GM20000 (cell line): ENCODE data around the gene SLC19A1.

Source experiments
- DNase-seq: peaks from one replicate; pipeline ENCODE4 v3.0.0; 2012; ENCODE audit warnings: low spot score
- TF ChIP-seq, protein P1 (sequence below): IDR thresholded peaks from 2 replicates; pipeline ENCODE4 v1.5.1; 2012; ENCODE audit warnings: mild to moderate bottlenecking, control low read depth; ENCODE audit errors: extremely low read depth, missing control alignments

SLC19A1 gene

DNA sequence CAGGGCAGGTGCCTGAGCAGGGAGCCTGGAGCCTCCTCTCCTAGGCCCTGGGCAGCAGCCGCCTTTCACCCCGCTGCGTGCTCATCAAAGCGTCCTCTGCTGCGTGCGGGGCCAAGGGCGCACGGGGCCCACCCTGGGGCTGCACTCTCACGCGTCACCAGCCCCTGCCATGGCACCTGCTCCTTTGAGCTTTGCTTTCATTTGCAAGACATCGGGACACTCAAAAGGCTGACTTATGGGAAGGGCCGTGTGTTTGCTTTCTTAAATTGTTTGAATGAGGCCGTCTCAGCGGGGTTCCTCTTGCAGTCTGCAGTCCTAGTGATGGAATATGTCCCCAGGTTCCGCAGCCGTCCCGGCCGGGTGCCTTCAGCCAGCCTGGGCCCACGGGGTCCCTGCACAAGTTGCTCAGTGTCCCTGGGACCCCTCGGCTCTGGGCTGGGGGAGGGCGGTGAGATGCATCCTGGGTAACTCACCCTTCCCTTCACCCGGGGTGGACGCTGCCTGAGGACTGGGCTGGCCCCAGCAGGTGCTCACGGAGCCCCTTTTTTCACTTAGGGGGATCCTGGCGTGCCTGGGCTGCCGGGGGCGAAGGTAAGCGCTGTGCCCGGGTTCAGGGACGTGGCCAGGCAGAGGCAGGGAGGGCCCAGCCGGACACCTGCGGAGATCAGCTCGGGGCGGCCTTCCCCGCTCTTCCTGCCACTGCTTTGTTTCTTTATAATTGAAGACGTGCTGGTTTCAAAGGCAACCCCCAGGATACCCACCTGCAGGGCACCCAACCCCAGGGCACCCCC is 53.1 kb downstream of the SLC19A1 start:
- no peak for DNase-seq
- TF ChIP-seq, protein P1, sequence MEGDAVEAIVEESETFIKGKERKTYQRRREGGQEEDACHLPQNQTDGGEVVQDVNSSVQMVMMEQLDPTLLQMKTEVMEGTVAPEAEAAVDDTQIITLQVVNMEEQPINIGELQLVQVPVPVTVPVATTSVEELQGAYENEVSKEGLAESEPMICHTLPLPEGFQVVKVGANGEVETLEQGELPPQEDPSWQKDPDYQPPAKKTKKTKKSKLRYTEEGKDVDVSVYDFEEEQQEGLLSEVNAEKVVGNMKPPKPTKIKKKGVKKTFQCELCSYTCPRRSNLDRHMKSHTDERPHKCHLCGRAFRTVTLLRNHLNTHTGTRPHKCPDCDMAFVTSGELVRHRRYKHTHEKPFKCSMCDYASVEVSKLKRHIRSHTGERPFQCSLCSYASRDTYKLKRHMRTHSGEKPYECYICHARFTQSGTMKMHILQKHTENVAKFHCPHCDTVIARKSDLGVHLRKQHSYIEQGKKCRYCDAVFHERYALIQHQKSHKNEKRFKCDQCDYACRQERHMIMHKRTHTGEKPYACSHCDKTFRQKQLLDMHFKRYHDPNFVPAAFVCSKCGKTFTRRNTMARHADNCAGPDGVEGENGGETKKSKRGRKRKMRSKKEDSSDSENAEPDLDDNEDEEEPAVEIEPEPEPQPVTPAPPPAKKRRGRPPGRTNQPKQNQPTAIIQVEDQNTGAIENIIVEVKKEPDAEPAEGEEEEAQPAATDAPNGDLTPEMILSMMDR, result no peak

- TF ChIP-seq, protein P1, result no peak
- DNase-seq, result no peak
Measured at GRCh38 chr21:45487891-45488600, 54.2 kb downstream of the SLC19A1 start.

GRCh38 chr21:45487161-45487806 is 55.0 kb downstream of the SLC19A1 start:
- DNase-seq, result no peak
- TF ChIP-seq, protein P1, result no peak

DNA sequence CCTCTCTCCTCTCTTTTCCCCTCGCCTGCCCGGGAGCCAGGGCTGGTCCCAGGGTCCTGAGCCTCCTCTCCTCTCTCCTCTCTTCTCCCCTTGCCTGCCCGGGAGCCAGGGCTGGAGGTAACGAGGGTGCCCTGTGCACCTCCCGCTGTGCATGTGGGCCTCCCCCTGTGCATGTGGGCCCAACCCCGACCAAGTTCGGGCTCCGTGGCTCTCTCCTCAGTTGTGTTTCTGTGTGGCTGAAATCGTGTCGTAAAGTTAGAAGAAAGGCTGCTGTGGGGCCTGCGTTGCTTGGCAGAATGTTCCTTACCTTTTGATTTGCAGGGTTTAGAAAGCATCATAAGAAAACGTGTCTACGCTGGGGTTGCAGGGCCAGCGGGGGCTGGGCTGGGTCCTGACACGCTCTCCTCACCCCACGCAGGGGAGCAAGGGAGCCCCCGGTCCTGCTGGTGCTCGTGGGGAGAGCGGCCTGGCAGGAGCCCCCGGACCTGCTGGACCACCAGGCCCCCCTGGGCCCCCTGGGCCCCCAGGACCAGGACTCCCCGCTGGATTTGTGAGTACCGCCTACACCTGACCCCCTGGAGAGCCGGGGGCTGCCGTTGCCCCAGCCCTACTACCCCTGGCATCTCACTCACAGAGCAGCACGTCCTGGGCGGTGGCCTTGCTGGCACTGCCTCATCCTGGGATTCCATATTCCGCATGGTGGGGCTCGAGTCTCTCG is 55.6 kb downstream of the SLC19A1 start:
- TF ChIP-seq, protein P1, result no peak
- DNase-seq, result no peak

DNA sequence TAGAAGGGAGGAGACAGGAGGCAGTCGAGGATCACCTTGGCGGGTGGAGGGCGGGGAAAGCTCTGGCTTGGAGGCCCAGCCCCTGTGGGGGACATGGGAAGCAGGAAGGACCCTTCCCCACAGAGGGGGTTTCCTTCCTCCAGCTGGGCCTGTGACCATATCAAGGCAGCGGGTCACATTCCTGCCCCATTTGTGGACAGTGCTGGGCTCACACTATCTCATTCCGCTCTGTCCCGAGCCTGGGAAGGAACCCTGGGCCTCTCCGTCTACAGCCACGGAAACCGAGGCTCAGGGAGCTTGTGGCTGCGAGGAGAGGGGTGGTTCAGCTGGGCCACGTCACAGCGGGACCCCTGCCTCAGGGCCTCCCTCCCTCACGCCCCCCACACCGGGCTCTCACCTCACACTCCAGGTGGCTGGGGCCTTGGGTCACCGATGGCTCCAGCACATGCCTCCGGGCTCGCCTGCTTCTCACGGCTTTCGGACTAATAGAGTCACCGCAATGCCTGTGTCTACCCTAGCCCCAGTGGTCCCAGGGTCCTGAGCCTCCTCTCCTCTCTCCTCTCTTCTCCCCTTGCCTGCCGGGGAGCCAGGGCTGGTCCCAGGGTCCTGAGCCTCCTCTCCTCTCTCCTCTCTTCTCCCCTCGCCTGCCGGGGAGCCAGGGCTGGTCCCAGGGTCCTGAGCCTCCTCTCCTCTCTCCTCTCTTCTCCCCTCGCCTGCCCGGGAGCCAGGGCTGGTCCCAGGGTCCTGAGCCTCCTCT is 56.4 kb downstream of the SLC19A1 start:
- TF ChIP-seq, protein P1, result no peak
- DNase-seq, result no peak

DNA sequence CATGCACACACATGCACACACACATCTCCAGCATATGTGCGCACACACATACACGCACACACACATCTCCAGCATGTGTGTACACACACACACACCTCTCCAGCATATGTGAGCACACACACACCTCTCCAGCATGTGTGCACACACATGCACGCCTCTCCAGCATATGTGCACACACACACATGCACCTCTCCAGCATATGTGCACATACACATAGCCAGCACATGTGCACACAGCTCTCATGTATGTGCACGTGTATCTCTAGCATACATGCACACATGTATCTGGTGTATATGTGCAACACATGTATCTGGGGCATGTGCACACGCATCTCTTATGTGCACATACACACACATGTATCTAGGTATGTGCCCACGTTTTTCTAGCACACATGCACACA is 57.9 kb downstream of the SLC19A1 start:
- TF ChIP-seq, protein P1, result no peak
- no peak for DNase-seq
